Stimulated activated CD4-positive, alpha-beta T cell treated with anti-CD3 and anti-CD28 coated beads, Interleukin-1b, Interleukin-23, amount 100 ng/mL, for 48 hours (primary cell): ENCODE results near the gene GNGT2.

ENCODE experiments used
- DNase-seq: peaks from one replicate; pipeline ENCODE4 v3.0.0-alpha.2; 2020

Gene GNGT2

GRCh38 chr17:49210158-49211029, at the start of gene GNGT2, which contains the start of gene ABI3:
GNGT2 (minus strand) TSS chr17:49210574; CDS start chr17:49207422, 3,152 bp downstream.
ABI3 (plus strand) TSS chr17:49210707; CDS start chr17:49210725, 18 bp downstream.
- DNase-seq = peak; percentile 76

- no peak for DNase-seq
Measured at GRCh38 chr17:49259663-49260010, 49.3 kb upstream of the GNGT2 start.

GRCh38 chr17:49258394-49258793, 48.0 kb upstream of the GNGT2 start:
- no peak for DNase-seq

GRCh38 chr17:49255125-49255524, 44.8 kb upstream of the GNGT2 start:
- no peak for DNase-seq

GRCh38 chr17:49254066-49254465, 43.7 kb upstream of the GNGT2 start:
- no peak for DNase-seq

- DNase-seq = no peak
Measured at GRCh38 chr17:49252148-49252695, 41.8 kb upstream of the GNGT2 start.

- no peak for DNase-seq
Measured at GRCh38 chr17:49249890-49250522, 39.6 kb upstream of the GNGT2 start.

- DNase-seq = no peak
Measured at GRCh38 chr17:49249292-49249794, 39.0 kb upstream of the GNGT2 start.

GRCh38 chr17:49247944-49248343, 37.6 kb upstream of the GNGT2 start:
- no peak for DNase-seq

- no peak for DNase-seq
Measured at GRCh38 chr17:49244839-49245238, 34.5 kb upstream of the GNGT2 start.

GRCh38 chr17:49242813-49243212, 32.4 kb upstream of the GNGT2 start:
- DNase-seq = no peak

GRCh38 chr17:49241692-49242397, 31.5 kb upstream of the GNGT2 start:
- no peak for DNase-seq

- DNase-seq = no peak
Measured at GRCh38 chr17:49241040-49241439, 30.7 kb upstream of the GNGT2 start.

- no peak for DNase-seq
Measured at GRCh38 chr17:49240619-49241018, 30.2 kb upstream of the GNGT2 start.

GRCh38 chr17:49239963-49240362, 29.6 kb upstream of the GNGT2 start:
- DNase-seq = no peak

- DNase-seq = no peak
Measured at GRCh38 chr17:49235896-49236295, 25.5 kb upstream of the GNGT2 start.

GRCh38 chr17:49234509-49235080, 24.2 kb upstream of the GNGT2 start:
- DNase-seq = no peak

GRCh38 chr17:49231563-49231894, 21.2 kb upstream of the GNGT2 start:
- no peak for DNase-seq

- peak; percentile 83 for DNase-seq
Measured at GRCh38 chr17:49230636-49231562, 20.5 kb upstream of the GNGT2 start, which contains the start of gene PHOSPHO1. PHOSPHO1 (minus strand) TSS chr17:49230787; CDS start chr17:49226691, 4,096 bp downstream.

- DNase-seq = no peak
Measured at GRCh38 chr17:49229805-49230600, 19.6 kb upstream of the GNGT2 start.
